Progenitor cell of endocrine pancreas (in vitro differentiated cells): ENCODE data around the gene CSMD2. TPM values are rescaled to one million over a fixed set of nuclear protein-coding genes. Genes with fewer than 3 reads are reported as not detected.

Source experiments
- DNase-seq: peaks from one replicate; pipeline ENCODE4 v3.0.0; 2021; ENCODE audit warnings: low spot score; ENCODE audit not compliant: unreplicated experiment
- H3K27ac Mint-ChIP-seq: 2 replicates; pipeline ENCODE4 v1.8.0; 2021; ENCODE audit warnings: mild to moderate bottlenecking, moderate library complexity, mixed read lengths
- H3K27me3 Mint-ChIP-seq: 2 replicates; pipeline ENCODE4 v1.8.0; 2021; ENCODE audit warnings: mixed read lengths
- H3K36me3 Mint-ChIP-seq: 2 replicates; pipeline ENCODE4 v1.8.0; 2022; ENCODE audit warnings: mixed read lengths; ENCODE audit not compliant: insufficient read depth
- H3K4me1 Mint-ChIP-seq: 2 replicates; pipeline ENCODE4 v1.8.0; 2021; ENCODE audit warnings: low read depth, mixed read lengths
- H3K4me3 Mint-ChIP-seq: 2 replicates; pipeline ENCODE4 v1.8.0; 2021; ENCODE audit warnings: low read depth, mild to moderate bottlenecking, moderate library complexity, mixed read lengths
- H3K9me3 Mint-ChIP-seq: 2 replicates; pipeline ENCODE4 v1.8.0; 2021; ENCODE audit warnings: low read depth, mixed read lengths
- CTCF ChIP-seq: fragments of 200-600 bp; sonication (generic); IDR thresholded peaks from one replicate; pipeline ENCODE4 v1.5.0; 2021; ENCODE audit warnings: antibody characterized with exemption, mild to moderate bottlenecking; ENCODE audit not compliant: unreplicated experiment
- total RNA-seq: library from RNA; stranded (reverse); gene quantifications from 2 replicates; pipeline ENCODE4 v1.2.1, GENCODE V29; 2021

The CSMD2 gene
- total RNA-seq, 1 donor from 2014 or later = 0.38 TPM

GRCh38 chr1:33659641-33660040, 505.4 kb downstream of the CSMD2 start:
- DNase-seq = no peak
- Mint-ChIP-seq H3K36me3 (no peaks in the 10 kb centered on the region), H3K27me3 (peaks cover 11% of the 10 kb centered on the region), H3K4me1 (no peaks in the 10 kb centered on the region), H3K4me3 (no peak overlapping the region), H3K27ac (no peak overlapping the region), H3K9me3 (no peaks in the 10 kb centered on the region)
- TF ChIP-seq CTCF = no peak

- no peaks in the 10 kb centered on the region for H3K36me3 Mint-ChIP-seq
- H3K27me3 Mint-ChIP-seq = peaks cover 11% of the 10 kb centered on the region
- no peak for TF ChIP-seq CTCF
- no peak overlapping the region for H3K4me3 Mint-ChIP-seq
- no peak overlapping the region for H3K27ac Mint-ChIP-seq
- no peak for DNase-seq
- H3K9me3 Mint-ChIP-seq = no peaks in the 10 kb centered on the region
- no peaks in the 10 kb centered on the region for H3K4me1 Mint-ChIP-seq
Observed at GRCh38 chr1:33657833-33658232, 507.2 kb downstream of the CSMD2 start.

- TF ChIP-seq CTCF = no peak
- DNase-seq = no peak
- Mint-ChIP-seq H3K4me3 (no peak overlapping the region), H3K27ac (no peak overlapping the region), H3K4me1 (no peaks in the 10 kb centered on the region), H3K9me3 (no peaks in the 10 kb centered on the region), H3K27me3 (peaks cover 6% of the 10 kb centered on the region), H3K36me3 (no peaks in the 10 kb centered on the region)
Observed at GRCh38 chr1:33656467-33657005, 508.5 kb downstream of the CSMD2 start.

GRCh38 chr1:33655496-33655895, 509.5 kb downstream of the CSMD2 start:
- Mint-ChIP-seq H3K4me3 (no peak overlapping the region), H3K27me3 (peaks cover 6% of the 10 kb centered on the region), H3K27ac (no peak overlapping the region), H3K36me3 (no peaks in the 10 kb centered on the region), H3K9me3 (no peaks in the 10 kb centered on the region), H3K4me1 (no peaks in the 10 kb centered on the region)
- no peak for DNase-seq
- TF ChIP-seq CTCF = no peak

GRCh38 chr1:33654267-33654834, 510.7 kb downstream of the CSMD2 start:
- H3K27me3 Mint-ChIP-seq = peaks cover 6% of the 10 kb centered on the region
- H3K36me3 Mint-ChIP-seq = no peaks in the 10 kb centered on the region
- no peaks in the 10 kb centered on the region for H3K9me3 Mint-ChIP-seq
- H3K4me3 Mint-ChIP-seq = no peak overlapping the region
- no peak for DNase-seq
- no peaks in the 10 kb centered on the region for H3K4me1 Mint-ChIP-seq
- peak; percentile 53 for TF ChIP-seq CTCF
- no peak overlapping the region for H3K27ac Mint-ChIP-seq
